ENCODE measurements around the gene KCNQ1. TPM values are rescaled to one million over a fixed set of nuclear protein-coding genes. Genes with fewer than 3 reads are reported as not detected.

The KCNQ1 gene
- total RNA-seq, 1 experiment from 2014 or later = not detected

- TF ChIP-seq, protein P1, sequence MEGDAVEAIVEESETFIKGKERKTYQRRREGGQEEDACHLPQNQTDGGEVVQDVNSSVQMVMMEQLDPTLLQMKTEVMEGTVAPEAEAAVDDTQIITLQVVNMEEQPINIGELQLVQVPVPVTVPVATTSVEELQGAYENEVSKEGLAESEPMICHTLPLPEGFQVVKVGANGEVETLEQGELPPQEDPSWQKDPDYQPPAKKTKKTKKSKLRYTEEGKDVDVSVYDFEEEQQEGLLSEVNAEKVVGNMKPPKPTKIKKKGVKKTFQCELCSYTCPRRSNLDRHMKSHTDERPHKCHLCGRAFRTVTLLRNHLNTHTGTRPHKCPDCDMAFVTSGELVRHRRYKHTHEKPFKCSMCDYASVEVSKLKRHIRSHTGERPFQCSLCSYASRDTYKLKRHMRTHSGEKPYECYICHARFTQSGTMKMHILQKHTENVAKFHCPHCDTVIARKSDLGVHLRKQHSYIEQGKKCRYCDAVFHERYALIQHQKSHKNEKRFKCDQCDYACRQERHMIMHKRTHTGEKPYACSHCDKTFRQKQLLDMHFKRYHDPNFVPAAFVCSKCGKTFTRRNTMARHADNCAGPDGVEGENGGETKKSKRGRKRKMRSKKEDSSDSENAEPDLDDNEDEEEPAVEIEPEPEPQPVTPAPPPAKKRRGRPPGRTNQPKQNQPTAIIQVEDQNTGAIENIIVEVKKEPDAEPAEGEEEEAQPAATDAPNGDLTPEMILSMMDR (IDR thresholded peaks at IDR 0.05; ENCODE audit: unreplicated experiment) = no peak
- H3K9me3 Mint-ChIP-seq (ENCODE audit: unreplicated experiment) = no peaks in the 10 kb centered on the region
- BruUV-seq (replicated peaks) = no TSS peak
- peaks cover 22% of the 10 kb centered on the region for H3K4me1 Mint-ChIP-seq (ENCODE audit: insufficient read depth, unreplicated experiment)
- no peak overlapping the region for H3K27ac Mint-ChIP-seq (ENCODE audit: low read depth, unreplicated experiment)
- CTCF ChIA-PET = no interaction called here
- H3K4me3 Mint-ChIP-seq (ENCODE audit: unreplicated experiment) = no peak overlapping the region
- intact Hi-C loops (cut with micrococcal nuclease) = no loop called here
- POLR2A ChIA-PET = no interaction called here
- DNase-seq (ENCODE audit: unreplicated experiment) = no peak
- no peaks in the 10 kb centered on the region for H3K27me3 Mint-ChIP-seq (ENCODE audit: insufficient read depth, unreplicated experiment)
- H3K36me3 Mint-ChIP-seq (ENCODE audit: insufficient read depth, unreplicated experiment) = no peaks in the 10 kb centered on the region
These were observed 391.7 kb downstream of the KCNQ1 start for GRCh38 chr11:2836315-2837095.

GRCh38 chr11:2837096-2837601 is 392.3 kb downstream of the KCNQ1 start:
- Mint-ChIP-seq H3K27me3 (ENCODE audit: insufficient read depth, unreplicated experiment) (no peaks in the 10 kb centered on the region), H3K9me3 (ENCODE audit: unreplicated experiment) (no peaks in the 10 kb centered on the region), H3K4me3 (ENCODE audit: unreplicated experiment) (no peak overlapping the region), H3K36me3 (ENCODE audit: insufficient read depth, unreplicated experiment) (no peaks in the 10 kb centered on the region), H3K27ac (ENCODE audit: low read depth, unreplicated experiment) (no peak overlapping the region), H3K4me1 (ENCODE audit: insufficient read depth, unreplicated experiment) (peaks cover 22% of the 10 kb centered on the region)
- ChIA-PET CTCF (no interaction called here), POLR2A (no interaction called here)
- intact Hi-C loops (cut with micrococcal nuclease) = no loop called here
- DNase-seq (ENCODE audit: unreplicated experiment) = peak; percentile 21
- TF ChIP-seq, protein P1 (IDR thresholded peaks at IDR 0.05; ENCODE audit: unreplicated experiment) = no peak
- no TSS peak for BruUV-seq (replicated peaks)

DNA sequence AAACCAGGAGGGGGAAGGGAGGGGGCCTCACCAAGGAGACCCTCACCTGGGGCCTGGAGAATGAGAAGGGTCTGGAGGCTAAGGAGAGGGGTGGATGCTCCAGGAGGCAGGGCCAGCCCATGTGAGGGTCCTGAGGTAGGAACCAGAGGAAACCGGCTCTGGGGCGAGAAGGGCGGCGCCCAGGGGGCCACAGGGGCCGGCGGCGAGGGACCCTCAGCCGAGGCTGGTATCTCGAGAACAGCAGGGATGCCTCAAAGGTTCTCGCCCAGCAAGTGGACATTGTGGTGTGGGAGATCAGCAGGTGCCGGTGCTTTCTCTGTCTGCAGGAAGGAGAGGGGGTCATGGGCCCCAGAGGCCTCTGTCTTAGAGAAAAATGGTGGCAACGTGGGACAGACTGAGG is 392.8 kb downstream of the KCNQ1 start:
- TF ChIP-seq, protein P1 (IDR thresholded peaks at IDR 0.05; ENCODE audit: unreplicated experiment) = no peak
- DNase-seq (ENCODE audit: unreplicated experiment) = no peak
- CTCF ChIA-PET = no interaction called here
- H3K4me1 Mint-ChIP-seq (ENCODE audit: insufficient read depth, unreplicated experiment) = peaks cover 22% of the 10 kb centered on the region
- no peak overlapping the region for H3K27ac Mint-ChIP-seq (ENCODE audit: low read depth, unreplicated experiment)
- no peaks in the 10 kb centered on the region for H3K9me3 Mint-ChIP-seq (ENCODE audit: unreplicated experiment)
- POLR2A ChIA-PET = no interaction called here
- no peaks in the 10 kb centered on the region for H3K27me3 Mint-ChIP-seq (ENCODE audit: insufficient read depth, unreplicated experiment)
- no TSS peak for BruUV-seq (replicated peaks)
- H3K4me3 Mint-ChIP-seq (ENCODE audit: unreplicated experiment) = no peak overlapping the region
- intact Hi-C loops (cut with micrococcal nuclease) = no loop called here
- no peaks in the 10 kb centered on the region for H3K36me3 Mint-ChIP-seq (ENCODE audit: insufficient read depth, unreplicated experiment)

GRCh38 chr11:2838091-2838490 is 393.3 kb downstream of the KCNQ1 start:
- H3K9me3 Mint-ChIP-seq (ENCODE audit: unreplicated experiment) = no peaks in the 10 kb centered on the region
- no peak overlapping the region for H3K4me3 Mint-ChIP-seq (ENCODE audit: unreplicated experiment)
- peaks cover 22% of the 10 kb centered on the region for H3K4me1 Mint-ChIP-seq (ENCODE audit: insufficient read depth, unreplicated experiment)
- DNase-seq (ENCODE audit: unreplicated experiment) = no peak
- no peaks in the 10 kb centered on the region for H3K36me3 Mint-ChIP-seq (ENCODE audit: insufficient read depth, unreplicated experiment)
- no peaks in the 10 kb centered on the region for H3K27me3 Mint-ChIP-seq (ENCODE audit: insufficient read depth, unreplicated experiment)
- POLR2A ChIA-PET = no interaction called here
- no TSS peak for BruUV-seq (replicated peaks)
- CTCF ChIA-PET = no interaction called here
- intact Hi-C loops (cut with micrococcal nuclease) = no loop called here
- no peak overlapping the region for H3K27ac Mint-ChIP-seq (ENCODE audit: low read depth, unreplicated experiment)
- TF ChIP-seq, protein P1 (IDR thresholded peaks at IDR 0.05; ENCODE audit: unreplicated experiment) = no peak

Data from MCF 10A (cell line).